Astrocyte (in vitro differentiated cells and primary cell): ENCODE data around the gene ARG2. TPM values are rescaled to one million over a fixed set of nuclear protein-coding genes. Genes with fewer than 3 reads are reported as not detected.

ENCODE experiments used
- DNase-seq: peaks from one replicate; pipeline ENCODE4 v3.0.0-alpha.2; 2010; ENCODE audit warnings: low read depth
- FAIRE-seq: peaks from 2 replicates; lab custom pipeline; 2011; peaks lifted over from hg19 to GRCh38; lab: Jason Lieb, UNC
- H2AFZ ChIP-seq: 2 replicates; pipeline ENCODE4 v1.6.0; 2012; ENCODE audit warnings: low read depth, low read length, inconsistent platforms
- H3K27ac ChIP-seq: 2 replicates; pipeline ENCODE4 v1.5.1; 2011; ENCODE audit warnings: low read depth, low read length, inconsistent platforms
- H3K27me3 ChIP-seq: 2 replicates; pipeline ENCODE4 v1.6.0; 2011; ENCODE audit warnings: low read length, inconsistent platforms; ENCODE audit not compliant: insufficient read depth
- H3K36me3 ChIP-seq: 2 replicates; pipeline ENCODE4 v1.5.1; 2011; ENCODE audit warnings: low read length, inconsistent platforms; ENCODE audit not compliant: insufficient read depth
- H3K4me1 ChIP-seq: 2 replicates; pipeline ENCODE4 v1.5.1; 2011; ENCODE audit warnings: low read length, inconsistent platforms; ENCODE audit not compliant: insufficient read depth
- H3K4me2 ChIP-seq: 2 replicates; pipeline ENCODE4 v1.6.0; 2012; ENCODE audit warnings: low read length, inconsistent platforms
- H3K4me3 ChIP-seq: 2 replicates; pipeline ENCODE4 v1.5.1; 2011; ENCODE audit warnings: low read depth, mild to moderate bottlenecking, low read length, inconsistent platforms; ENCODE audit not compliant: insufficient read depth
- H3K79me2 ChIP-seq: 2 replicates; pipeline ENCODE4 v1.6.0; 2012; ENCODE audit warnings: mild to moderate bottlenecking, low read length, inconsistent platforms; ENCODE audit not compliant: insufficient read depth
- H3K9ac ChIP-seq: 2 replicates; pipeline ENCODE4 v1.6.0; 2012; ENCODE audit warnings: mild to moderate bottlenecking, low read length, inconsistent platforms
- H3K9me3 ChIP-seq: 2 replicates; pipeline ENCODE4 v1.5.1; 2012; ENCODE audit warnings: low read depth, mild to moderate bottlenecking, low read length, inconsistent platforms; ENCODE audit not compliant: insufficient read depth
- H4K20me1 ChIP-seq: 2 replicates; pipeline ENCODE4 v1.6.0; 2012; ENCODE audit warnings: low read length, inconsistent platforms; ENCODE audit not compliant: insufficient read depth
- H3K27ac Mint-ChIP-seq: one replicate; pipeline ENCODE4 v1.8.0; 2021; ENCODE audit warnings: mild to moderate bottlenecking, mixed read lengths; ENCODE audit not compliant: unreplicated experiment
- H3K27me3 Mint-ChIP-seq: one replicate; pipeline ENCODE4 v1.8.0; 2021; ENCODE audit warnings: low read depth, mixed read lengths; ENCODE audit not compliant: unreplicated experiment
- H3K36me3 Mint-ChIP-seq: one replicate; pipeline ENCODE4 v1.8.0; 2021; ENCODE audit warnings: low read depth, mixed read lengths; ENCODE audit not compliant: unreplicated experiment
- H3K4me1 Mint-ChIP-seq: one replicate; pipeline ENCODE4 v1.8.0; 2021; ENCODE audit warnings: low read depth, mixed read lengths; ENCODE audit not compliant: unreplicated experiment
- H3K4me3 Mint-ChIP-seq: one replicate; pipeline ENCODE4 v1.8.0; 2021; ENCODE audit warnings: mild to moderate bottlenecking, moderate library complexity, mixed read lengths; ENCODE audit not compliant: unreplicated experiment
- H3K9me3 Mint-ChIP-seq: one replicate; pipeline ENCODE4 v1.8.0; 2021; ENCODE audit warnings: mild to moderate bottlenecking, mixed read lengths; ENCODE audit not compliant: unreplicated experiment
- EZH2 ChIP-seq: IDR thresholded peaks from 2 replicates; pipeline ENCODE4 v1.6.1; 2012; ENCODE audit warnings: mild to moderate bottlenecking, low read length, inconsistent platforms; ENCODE audit not compliant: insufficient read depth
- total RNA-seq: library from RNA; stranded (reverse); gene quantifications from 2 replicates; pipeline ENCODE4 v1.2.1, GENCODE V29; 2021
- TF ChIP-seq, protein P1 (sequence below): IDR thresholded peaks from 2 replicates; pipeline ENCODE4 v1.5.1; 2011; ENCODE audit warnings: low read depth, mild to moderate bottlenecking, inconsistent platforms, low read length, moderate library complexity; ENCODE audit not compliant: insufficient read depth

ARG2 gene
- total RNA-seq, 1 donor from 2014 or later, result 11.6 TPM

- no peak overlapping the region for H3K27ac Mint-ChIP-seq
- no peak overlapping the region for H3K4me3 ChIP-seq
- H4K20me1 ChIP-seq, result no peaks in the 10 kb centered on the region
- no peaks in the 10 kb centered on the region for H3K9me3 Mint-ChIP-seq
- peaks cover 2% of the 10 kb centered on the region for H3K27me3 Mint-ChIP-seq
- H3K4me1 Mint-ChIP-seq, result no peaks in the 10 kb centered on the region
- H3K27me3 ChIP-seq, result no peaks in the 10 kb centered on the region
- no peaks in the 10 kb centered on the region for H3K36me3 Mint-ChIP-seq
- no peaks in the 10 kb centered on the region for H3K4me1 ChIP-seq
- no peak overlapping the region for H3K9ac ChIP-seq
- no peak for FAIRE-seq
- H3K4me2 ChIP-seq, result no peak overlapping the region
- no peaks in the 10 kb centered on the region for H3K36me3 ChIP-seq
- H3K4me3 Mint-ChIP-seq, result no peak overlapping the region
- H3K27ac ChIP-seq, result no peak overlapping the region
- H2AFZ ChIP-seq, result no peak overlapping the region
- no peak for TF ChIP-seq EZH2
- TF ChIP-seq, protein P1, sequence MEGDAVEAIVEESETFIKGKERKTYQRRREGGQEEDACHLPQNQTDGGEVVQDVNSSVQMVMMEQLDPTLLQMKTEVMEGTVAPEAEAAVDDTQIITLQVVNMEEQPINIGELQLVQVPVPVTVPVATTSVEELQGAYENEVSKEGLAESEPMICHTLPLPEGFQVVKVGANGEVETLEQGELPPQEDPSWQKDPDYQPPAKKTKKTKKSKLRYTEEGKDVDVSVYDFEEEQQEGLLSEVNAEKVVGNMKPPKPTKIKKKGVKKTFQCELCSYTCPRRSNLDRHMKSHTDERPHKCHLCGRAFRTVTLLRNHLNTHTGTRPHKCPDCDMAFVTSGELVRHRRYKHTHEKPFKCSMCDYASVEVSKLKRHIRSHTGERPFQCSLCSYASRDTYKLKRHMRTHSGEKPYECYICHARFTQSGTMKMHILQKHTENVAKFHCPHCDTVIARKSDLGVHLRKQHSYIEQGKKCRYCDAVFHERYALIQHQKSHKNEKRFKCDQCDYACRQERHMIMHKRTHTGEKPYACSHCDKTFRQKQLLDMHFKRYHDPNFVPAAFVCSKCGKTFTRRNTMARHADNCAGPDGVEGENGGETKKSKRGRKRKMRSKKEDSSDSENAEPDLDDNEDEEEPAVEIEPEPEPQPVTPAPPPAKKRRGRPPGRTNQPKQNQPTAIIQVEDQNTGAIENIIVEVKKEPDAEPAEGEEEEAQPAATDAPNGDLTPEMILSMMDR, result peak; percentile 60
- H3K9me3 ChIP-seq, result no peaks in the 10 kb centered on the region
- H3K79me2 ChIP-seq, result no peaks in the 10 kb centered on the region
- peak; percentile 20 for DNase-seq
These were observed 35.7 kb upstream of the ARG2 start for GRCh38 chr14:67583711-67584644.

DNA sequence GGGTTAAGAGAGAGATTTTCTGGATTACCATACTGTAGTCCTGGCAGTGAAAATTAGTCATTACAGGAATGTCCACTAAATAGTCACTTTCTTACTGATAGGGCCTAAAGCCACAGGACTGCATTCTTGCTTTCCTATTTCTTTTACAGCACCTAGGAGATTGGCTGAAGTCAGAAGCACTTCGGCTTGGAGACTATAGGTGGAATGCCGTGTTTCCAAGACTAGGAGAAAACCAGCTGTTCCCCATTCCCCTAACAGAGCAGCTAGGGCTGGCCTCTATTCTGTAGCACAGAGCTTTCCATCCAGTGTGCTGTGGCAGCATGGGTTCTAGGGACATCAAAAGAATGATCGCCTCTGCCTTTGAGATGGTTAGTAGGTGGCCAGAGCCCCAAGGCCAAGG, 34.7 kb upstream of the ARG2 start:
- H3K27ac Mint-ChIP-seq, result no peak overlapping the region
- Histone ChIP-seq H3K36me3 (no peaks in the 10 kb centered on the region), H3K9ac (no peak overlapping the region), H3K27me3 (no peaks in the 10 kb centered on the region), H3K79me2 (no peaks in the 10 kb centered on the region), H3K27ac (no peak overlapping the region), H3K4me3 (no peak overlapping the region), H4K20me1 (no peaks in the 10 kb centered on the region), H3K4me2 (no peak overlapping the region), H3K4me1 (no peaks in the 10 kb centered on the region), H3K9me3 (no peaks in the 10 kb centered on the region), H2AFZ (no peak overlapping the region)
- no peaks in the 10 kb centered on the region for H3K9me3 Mint-ChIP-seq
- no peaks in the 10 kb centered on the region for H3K36me3 Mint-ChIP-seq
- no peak for FAIRE-seq
- peak; percentile 32 for DNase-seq
- no peaks in the 10 kb centered on the region for H3K4me1 Mint-ChIP-seq
- H3K27me3 Mint-ChIP-seq, result no peaks in the 10 kb centered on the region
- TF ChIP-seq, protein P1, result no peak
- no peak for TF ChIP-seq EZH2
- no peak overlapping the region for H3K4me3 Mint-ChIP-seq

DNA sequence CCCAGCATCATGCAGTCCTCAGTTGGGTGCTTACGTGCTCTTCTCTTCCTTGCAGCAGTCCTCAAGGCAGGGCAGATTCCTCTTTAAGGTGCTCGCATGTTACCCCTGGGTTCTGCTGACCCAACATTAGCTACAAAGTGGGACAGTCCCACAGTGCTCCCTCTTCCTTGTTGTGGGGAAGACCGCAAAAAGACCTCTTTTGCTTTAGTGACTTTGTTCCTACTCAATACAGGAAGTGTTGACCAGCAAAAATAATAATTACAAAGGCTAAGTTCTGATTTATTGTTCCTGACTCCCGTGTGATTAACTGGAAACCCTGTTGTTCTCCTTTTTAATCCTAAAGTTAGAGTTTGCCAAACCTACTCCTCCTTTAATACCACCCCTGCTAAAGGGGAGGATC, 33.4 kb upstream of the ARG2 start:
- Mint-ChIP-seq H3K27me3 (no peaks in the 10 kb centered on the region), H3K4me1 (no peaks in the 10 kb centered on the region), H3K4me3 (no peak overlapping the region), H3K36me3 (no peaks in the 10 kb centered on the region), H3K27ac (no peak overlapping the region), H3K9me3 (no peaks in the 10 kb centered on the region)
- H3K9me3 ChIP-seq, result no peaks in the 10 kb centered on the region
- no peak overlapping the region for H3K27ac ChIP-seq
- FAIRE-seq (no peak), DNase-seq (no peak)
- no peak overlapping the region for H3K4me3 ChIP-seq
- H3K9ac ChIP-seq, result no peak overlapping the region
- H3K27me3 ChIP-seq, result no peaks in the 10 kb centered on the region
- H3K79me2 ChIP-seq, result no peaks in the 10 kb centered on the region
- H4K20me1 ChIP-seq, result no peaks in the 10 kb centered on the region
- peaks cover 3% of the 10 kb centered on the region for H3K36me3 ChIP-seq
- H2AFZ ChIP-seq, result no peak overlapping the region
- no peak overlapping the region for H3K4me2 ChIP-seq
- TF ChIP-seq, protein P1, result no peak
- TF ChIP-seq EZH2, result no peak
- no peaks in the 10 kb centered on the region for H3K4me1 ChIP-seq
